Measurements from ENCODE around the gene TENT5A.

DNA sequence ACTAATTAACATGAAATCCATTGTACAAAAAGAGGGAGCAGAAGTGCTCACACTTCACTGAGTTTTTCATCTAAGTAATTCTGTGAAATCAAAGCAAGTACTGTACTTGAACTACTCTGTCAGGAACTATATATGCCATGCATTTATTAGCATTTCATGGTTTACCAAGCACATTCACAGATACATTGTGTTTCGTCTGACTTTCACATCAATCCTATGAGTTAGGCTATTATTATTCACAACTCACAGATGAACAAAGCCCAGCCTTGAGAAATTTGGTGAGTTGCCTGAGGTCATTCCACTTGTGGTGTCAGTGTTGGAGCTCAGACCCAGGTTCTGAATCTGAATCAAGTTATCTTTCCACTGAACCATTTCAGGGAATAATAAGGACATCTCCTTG is 33.7 kb upstream of the TENT5A start:
- TF ChIP-seq, protein P1, sequence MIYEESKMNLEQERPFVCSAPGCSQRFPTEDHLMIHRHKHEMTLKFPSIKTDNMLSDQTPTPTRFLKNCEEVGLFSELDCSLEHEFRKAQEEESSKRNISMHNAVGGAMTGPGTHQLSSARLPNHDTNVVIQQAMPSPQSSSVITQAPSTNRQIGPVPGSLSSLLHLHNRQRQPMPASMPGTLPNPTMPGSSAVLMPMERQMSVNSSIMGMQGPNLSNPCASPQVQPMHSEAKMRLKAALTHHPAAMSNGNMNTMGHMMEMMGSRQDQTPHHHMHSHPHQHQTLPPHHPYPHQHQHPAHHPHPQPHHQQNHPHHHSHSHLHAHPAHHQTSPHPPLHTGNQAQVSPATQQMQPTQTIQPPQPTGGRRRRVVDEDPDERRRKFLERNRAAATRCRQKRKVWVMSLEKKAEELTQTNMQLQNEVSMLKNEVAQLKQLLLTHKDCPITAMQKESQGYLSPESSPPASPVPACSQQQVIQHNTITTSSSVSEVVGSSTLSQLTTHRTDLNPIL (CRISPR knock-in tag; IDR thresholded peaks at IDR 0.05; ENCODE audit: low read depth) = no peak
- TF ChIP-seq ZFP30 (CRISPR knock-in tag; IDR thresholded peaks at IDR 0.05) (no peak), ZNF70 (CRISPR knock-in tag; IDR thresholded peaks at IDR 0.05) (no peak), TSHZ2 (CRISPR knock-in tag; IDR thresholded peaks at IDR 0.05) (no peak), SNAI2 (CRISPR knock-in tag; IDR thresholded peaks at IDR 0.05) (no peak), ZFP3 (CRISPR knock-in tag; IDR thresholded peaks at IDR 0.05) (no peak), ARNTL (CRISPR knock-in tag; IDR thresholded peaks at IDR 0.05; ENCODE audit: borderline replicate concordance, low read depth) (no peak), CSDC2 (CRISPR knock-in tag; IDR thresholded peaks at IDR 0.05) (no peak), BACH2 (CRISPR knock-in tag; IDR thresholded peaks at IDR 0.05; ENCODE audit: borderline replicate concordance) (no peak), ZC3H10 (CRISPR knock-in tag; IDR thresholded peaks at IDR 0.05) (no peak), TCF4 (CRISPR knock-in tag; IDR thresholded peaks at IDR 0.05; ENCODE audit: borderline replicate concordance) (no peak)
- TF ChIP-seq, protein P2, sequence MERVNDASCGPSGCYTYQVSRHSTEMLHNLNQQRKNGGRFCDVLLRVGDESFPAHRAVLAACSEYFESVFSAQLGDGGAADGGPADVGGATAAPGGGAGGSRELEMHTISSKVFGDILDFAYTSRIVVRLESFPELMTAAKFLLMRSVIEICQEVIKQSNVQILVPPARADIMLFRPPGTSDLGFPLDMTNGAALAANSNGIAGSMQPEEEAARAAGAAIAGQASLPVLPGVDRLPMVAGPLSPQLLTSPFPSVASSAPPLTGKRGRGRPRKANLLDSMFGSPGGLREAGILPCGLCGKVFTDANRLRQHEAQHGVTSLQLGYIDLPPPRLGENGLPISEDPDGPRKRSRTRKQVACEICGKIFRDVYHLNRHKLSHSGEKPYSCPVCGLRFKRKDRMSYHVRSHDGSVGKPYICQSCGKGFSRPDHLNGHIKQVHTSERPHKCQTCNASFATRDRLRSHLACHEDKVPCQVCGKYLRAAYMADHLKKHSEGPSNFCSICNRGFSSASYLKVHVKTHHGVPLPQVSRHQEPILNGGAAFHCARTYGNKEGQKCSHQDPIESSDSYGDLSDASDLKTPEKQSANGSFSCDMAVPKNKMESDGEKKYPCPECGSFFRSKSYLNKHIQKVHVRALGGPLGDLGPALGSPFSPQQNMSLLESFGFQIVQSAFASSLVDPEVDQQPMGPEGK (CRISPR knock-in tag; IDR thresholded peaks at IDR 0.05; ENCODE audit: borderline replicate concordance) = no peak
